Measurements from ENCODE around the gene RGS3. TPM values are rescaled to one million over a fixed set of nuclear protein-coding genes. Genes with fewer than 3 reads are reported as not detected.

RGS3 gene
- total and polyA plus RNA-seq, 2 of the 13 experiments (the other 11 are each of a cell fraction or from before 2014, with no cell fraction given), result 17.1 to 28.8 TPM

DNA sequence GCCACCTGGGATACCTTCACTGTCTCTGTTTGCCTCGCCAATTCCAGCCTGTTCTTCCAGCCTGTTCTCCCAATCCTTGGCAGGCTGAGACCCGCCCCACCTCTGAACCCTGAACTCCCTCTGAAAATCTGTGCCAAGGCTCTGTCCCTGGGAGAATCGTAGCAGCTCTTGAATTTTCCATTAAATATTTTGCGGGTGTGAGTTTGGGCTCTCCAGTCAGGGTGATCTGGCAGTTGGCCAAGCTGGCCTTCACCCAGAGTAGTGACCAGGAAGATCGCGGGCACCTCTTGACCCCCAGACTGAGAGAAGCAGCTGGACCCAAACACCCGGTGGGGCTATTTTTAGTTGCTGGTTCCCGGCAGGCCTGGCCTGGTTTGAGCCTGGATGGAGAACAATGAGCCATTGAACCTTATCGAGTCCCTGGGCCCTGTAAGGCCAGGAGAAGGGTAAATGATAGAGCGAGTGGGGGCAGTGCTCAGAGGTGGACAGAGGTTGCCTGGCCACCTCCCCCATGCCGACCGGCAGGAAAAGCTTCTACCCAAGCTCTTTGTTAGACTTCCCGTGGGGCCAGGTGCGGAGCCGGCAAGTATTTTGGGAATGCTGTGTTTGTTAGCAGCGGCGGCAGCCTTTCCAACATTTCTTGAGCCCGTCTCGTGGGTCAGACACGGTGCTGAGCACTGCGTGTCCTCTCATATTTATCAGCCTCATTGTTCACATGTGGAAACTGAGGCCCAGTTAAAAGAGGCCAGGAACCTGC, 146.2 kb downstream of the RGS3 start (continued):
- TF ChIP-seq TMF1 (CRISPR knock-in tag; IDR thresholded peaks at IDR 0.05; ENCODE audit: low read depth), result no peak
- TF ChIP-seq POLR2AphosphoS2 (IDR thresholded peaks at IDR 0.05; ENCODE audit: low read depth, low read length), result no peak
- peak; percentile 55; the same call in 1 of the 2 replicates for TF ChIP-seq ZSCAN20 (CRISPR knock-in tag; IDR thresholded peaks at IDR 0.05; ENCODE audit: borderline replicate concordance)
- TF ChIP-seq, protein P1, sequence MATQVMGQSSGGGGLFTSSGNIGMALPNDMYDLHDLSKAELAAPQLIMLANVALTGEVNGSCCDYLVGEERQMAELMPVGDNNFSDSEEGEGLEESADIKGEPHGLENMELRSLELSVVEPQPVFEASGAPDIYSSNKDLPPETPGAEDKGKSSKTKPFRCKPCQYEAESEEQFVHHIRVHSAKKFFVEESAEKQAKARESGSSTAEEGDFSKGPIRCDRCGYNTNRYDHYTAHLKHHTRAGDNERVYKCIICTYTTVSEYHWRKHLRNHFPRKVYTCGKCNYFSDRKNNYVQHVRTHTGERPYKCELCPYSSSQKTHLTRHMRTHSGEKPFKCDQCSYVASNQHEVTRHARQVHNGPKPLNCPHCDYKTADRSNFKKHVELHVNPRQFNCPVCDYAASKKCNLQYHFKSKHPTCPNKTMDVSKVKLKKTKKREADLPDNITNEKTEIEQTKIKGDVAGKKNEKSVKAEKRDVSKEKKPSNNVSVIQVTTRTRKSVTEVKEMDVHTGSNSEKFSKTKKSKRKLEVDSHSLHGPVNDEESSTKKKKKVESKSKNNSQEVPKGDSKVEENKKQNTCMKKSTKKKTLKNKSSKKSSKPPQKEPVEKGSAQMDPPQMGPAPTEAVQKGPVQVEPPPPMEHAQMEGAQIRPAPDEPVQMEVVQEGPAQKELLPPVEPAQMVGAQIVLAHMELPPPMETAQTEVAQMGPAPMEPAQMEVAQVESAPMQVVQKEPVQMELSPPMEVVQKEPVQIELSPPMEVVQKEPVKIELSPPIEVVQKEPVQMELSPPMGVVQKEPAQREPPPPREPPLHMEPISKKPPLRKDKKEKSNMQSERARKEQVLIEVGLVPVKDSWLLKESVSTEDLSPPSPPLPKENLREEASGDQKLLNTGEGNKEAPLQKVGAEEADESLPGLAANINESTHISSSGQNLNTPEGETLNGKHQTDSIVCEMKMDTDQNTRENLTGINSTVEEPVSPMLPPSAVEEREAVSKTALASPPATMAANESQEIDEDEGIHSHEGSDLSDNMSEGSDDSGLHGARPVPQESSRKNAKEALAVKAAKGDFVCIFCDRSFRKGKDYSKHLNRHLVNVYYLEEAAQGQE (IDR thresholded peaks at IDR 0.05; ENCODE audit: borderline replicate concordance in 1 of 2, low read depth in 1 of 2, low read length in 2 of 2), result no peak
- TF ChIP-seq, protein P2, sequence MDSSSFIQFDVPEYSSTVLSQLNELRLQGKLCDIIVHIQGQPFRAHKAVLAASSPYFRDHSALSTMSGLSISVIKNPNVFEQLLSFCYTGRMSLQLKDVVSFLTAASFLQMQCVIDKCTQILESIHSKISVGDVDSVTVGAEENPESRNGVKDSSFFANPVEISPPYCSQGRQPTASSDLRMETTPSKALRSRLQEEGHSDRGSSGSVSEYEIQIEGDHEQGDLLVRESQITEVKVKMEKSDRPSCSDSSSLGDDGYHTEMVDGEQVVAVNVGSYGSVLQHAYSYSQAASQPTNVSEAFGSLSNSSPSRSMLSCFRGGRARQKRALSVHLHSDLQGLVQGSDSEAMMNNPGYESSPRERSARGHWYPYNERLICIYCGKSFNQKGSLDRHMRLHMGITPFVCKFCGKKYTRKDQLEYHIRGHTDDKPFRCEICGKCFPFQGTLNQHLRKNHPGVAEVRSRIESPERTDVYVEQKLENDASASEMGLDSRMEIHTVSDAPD (CRISPR knock-in tag; IDR thresholded peaks at IDR 0.05), result peak; percentile 93
- TF ChIP-seq SRY (CRISPR knock-in tag; IDR thresholded peaks at IDR 0.05), result no peak
- peak; percentile 82 for TF ChIP-seq POGZ (CRISPR knock-in tag; IDR thresholded peaks at IDR 0.05)
- no peak for TF ChIP-seq ATRX (CRISPR knock-in tag; IDR thresholded peaks at IDR 0.05; ENCODE audit: borderline replicate concordance)
- TF ChIP-seq ZMAT3 (CRISPR knock-in tag; conservative IDR thresholded peaks at IDR 0.05), result no peak
- TF ChIP-seq FOXM1 (CRISPR knock-in tag; IDR thresholded peaks at IDR 0.05), result no peak
- TF ChIP-seq, protein P3, sequence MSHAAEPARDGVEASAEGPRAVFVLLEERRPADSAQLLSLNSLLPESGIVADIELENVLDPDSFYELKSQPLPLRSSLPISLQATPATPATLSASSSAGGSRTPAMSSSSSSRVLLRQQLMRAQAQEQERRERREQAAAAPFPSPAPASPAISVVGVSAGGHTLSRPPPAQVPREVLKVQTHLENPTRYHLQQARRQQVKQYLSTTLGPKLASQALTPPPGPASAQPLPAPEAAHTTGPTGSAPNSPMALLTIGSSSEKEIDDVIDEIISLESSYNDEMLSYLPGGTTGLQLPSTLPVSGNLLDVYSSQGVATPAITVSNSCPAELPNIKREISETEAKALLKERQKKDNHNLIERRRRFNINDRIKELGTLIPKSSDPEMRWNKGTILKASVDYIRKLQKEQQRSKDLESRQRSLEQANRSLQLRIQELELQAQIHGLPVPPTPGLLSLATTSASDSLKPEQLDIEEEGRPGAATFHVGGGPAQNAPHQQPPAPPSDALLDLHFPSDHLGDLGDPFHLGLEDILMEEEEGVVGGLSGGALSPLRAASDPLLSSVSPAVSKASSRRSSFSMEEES (CRISPR knock-in tag; IDR thresholded peaks at IDR 0.05), result no peak; the same call in 1 of the 2 replicates
- no peak for TF ChIP-seq CC2D1A (CRISPR knock-in tag; IDR thresholded peaks at IDR 0.05)
- 0 out of 2 replicates have a peak, but pooled peaks have one; percentile 71 for TF ChIP-seq ZNF230 (CRISPR knock-in tag; IDR thresholded peaks at IDR 0.05)
- TF ChIP-seq ZNF383 (CRISPR knock-in tag; IDR thresholded peaks at IDR 0.05; ENCODE audit: borderline replicate concordance), result no peak
- no peak for TF ChIP-seq SSRP1 (CRISPR knock-in tag; IDR thresholded peaks at IDR 0.05)
- TF ChIP-seq HOXD1 (CRISPR knock-in tag; IDR thresholded peaks at IDR 0.05), result 0 out of 2 replicates have a peak, but pooled peaks have one; percentile 28
- TF ChIP-seq ONECUT2 (CRISPR knock-in tag; IDR thresholded peaks at IDR 0.05), result 0 out of 2 replicates have a peak, but pooled peaks have one; percentile 39
- no peak for TF ChIP-seq CCAR2 (optimal IDR thresholded peaks at IDR 0.05; ENCODE audit: low read depth, low read length)
- peak; percentile 91 for TF ChIP-seq ZNF605 (CRISPR knock-in tag; IDR thresholded peaks at IDR 0.05)
- TF ChIP-seq, protein P4, sequence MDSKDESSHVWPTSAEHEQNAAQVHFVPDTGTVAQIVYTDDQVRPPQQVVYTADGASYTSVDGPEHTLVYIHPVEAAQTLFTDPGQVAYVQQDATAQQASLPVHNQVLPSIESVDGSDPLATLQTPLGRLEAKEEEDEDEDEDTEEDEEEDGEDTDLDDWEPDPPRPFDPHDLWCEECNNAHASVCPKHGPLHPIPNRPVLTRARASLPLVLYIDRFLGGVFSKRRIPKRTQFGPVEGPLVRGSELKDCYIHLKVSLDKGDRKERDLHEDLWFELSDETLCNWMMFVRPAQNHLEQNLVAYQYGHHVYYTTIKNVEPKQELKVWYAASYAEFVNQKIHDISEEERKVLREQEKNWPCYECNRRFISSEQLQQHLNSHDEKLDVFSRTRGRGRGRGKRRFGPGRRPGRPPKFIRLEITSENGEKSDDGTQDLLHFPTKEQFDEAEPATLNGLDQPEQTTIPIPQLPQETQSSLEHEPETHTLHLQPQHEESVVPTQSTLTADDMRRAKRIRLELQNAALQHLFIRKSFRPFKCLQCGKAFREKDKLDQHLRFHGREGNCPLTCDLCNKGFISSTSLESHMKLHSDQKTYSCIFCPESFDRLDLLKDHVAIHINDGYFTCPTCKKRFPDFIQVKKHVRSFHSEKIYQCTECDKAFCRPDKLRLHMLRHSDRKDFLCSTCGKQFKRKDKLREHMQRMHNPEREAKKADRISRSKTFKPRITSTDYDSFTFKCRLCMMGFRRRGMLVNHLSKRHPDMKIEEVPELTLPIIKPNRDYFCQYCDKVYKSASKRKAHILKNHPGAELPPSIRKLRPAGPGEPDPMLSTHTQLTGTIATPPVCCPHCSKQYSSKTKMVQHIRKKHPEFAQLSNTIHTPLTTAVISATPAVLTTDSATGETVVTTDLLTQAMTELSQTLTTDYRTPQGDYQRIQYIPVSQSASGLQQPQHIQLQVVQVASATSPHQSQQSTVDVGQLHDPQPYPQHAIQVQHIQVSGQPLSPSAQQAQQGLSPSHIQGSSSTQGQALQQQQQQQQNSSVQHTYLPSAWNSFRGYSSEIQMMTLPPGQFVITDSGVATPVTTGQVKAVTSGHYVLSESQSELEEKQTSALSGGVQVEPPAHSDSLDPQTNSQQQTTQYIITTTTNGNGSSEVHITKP (CRISPR knock-in tag; IDR thresholded peaks at IDR 0.05; ENCODE audit: low read depth), result 0 out of 2 replicates have a peak, but pooled peaks have one; percentile 51
